ENCODE data around the gene PTPRK.

DNA sequence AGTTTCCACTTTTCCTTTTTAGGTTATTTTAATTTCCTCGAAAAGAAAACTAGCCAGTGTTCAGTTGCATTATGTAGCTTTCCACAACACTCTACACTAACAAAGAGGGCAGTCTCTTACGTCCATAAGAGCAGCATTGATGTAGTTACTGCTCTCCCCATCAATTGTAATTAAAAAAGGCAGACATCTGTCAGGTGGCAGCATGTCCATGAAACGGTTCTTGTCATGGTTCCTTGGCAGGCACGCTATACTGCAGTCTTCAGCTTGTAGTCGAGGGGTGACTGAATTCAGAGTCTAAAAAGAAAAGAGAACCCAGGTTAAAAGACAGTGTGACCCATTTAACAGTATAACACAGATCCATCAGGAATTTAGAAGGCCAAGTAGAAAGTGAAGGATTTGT, 539.4 kb downstream of the PTPRK start:
- TF ChIP-seq CTCF (IDR thresholded peaks at IDR 0.05), result no peak
- no peak for TF ChIP-seq POLR2AphosphoS5 (IDR thresholded peaks at IDR 0.05)

Measured in transverse colon (tissue), 4 donors.